H9 (cell line): ENCODE measurements around the gene PANK2. TPM values are rescaled to one million over a fixed set of nuclear protein-coding genes. Genes with fewer than 3 reads are reported as not detected.
A peak's percentile ranks its signal among the peaks of the same experiment; 100 is the strongest.

Experiments
- DNase-seq: peaks from one replicate; pipeline ENCODE4 v3.0.0-alpha.2; 2017
- H2AFZ ChIP-seq: one replicate; pipeline ENCODE4 v1.6.1; 2013; ENCODE audit warnings: mild to moderate bottlenecking, low read length, control low read depth, moderate library complexity
- H2AK5ac ChIP-seq: 2 replicates; pipeline ENCODE4 v1.6.1; 2013; ENCODE audit warnings: low read length, control low read depth, mixed read lengths; ENCODE audit not compliant: insufficient read length
- H2BK120ac ChIP-seq: one replicate; pipeline ENCODE4 v1.6.1; 2013; ENCODE audit warnings: low read depth, mild to moderate bottlenecking, low read length, control low read depth, inconsistent platforms; ENCODE audit not compliant: poor library complexity, severe bottlenecking
- H2BK12ac ChIP-seq: 2 replicates; pipeline ENCODE4 v1.6.1; 2013; ENCODE audit warnings: low read length, control low read depth, mixed read lengths, low read depth; ENCODE audit not compliant: insufficient read length
- H2BK15ac ChIP-seq: 2 replicates; pipeline ENCODE4 v1.6.1; 2013; ENCODE audit warnings: low read depth, low read length, control low read depth
- H2BK20ac ChIP-seq: one replicate; pipeline ENCODE4 v1.6.1; 2013; ENCODE audit warnings: low read depth, mild to moderate bottlenecking, low read length, control low read depth, inconsistent platforms; ENCODE audit not compliant: poor library complexity, severe bottlenecking
- H2BK5ac ChIP-seq: 2 replicates; pipeline ENCODE4 v1.6.1; 2013; ENCODE audit warnings: low read length, control low read depth, mixed read lengths; ENCODE audit not compliant: insufficient read length
- H3K14ac ChIP-seq: 2 replicates; pipeline ENCODE4 v1.6.1; 2013; ENCODE audit warnings: low read length, control low read depth; ENCODE audit not compliant: insufficient read depth
- H3K18ac ChIP-seq: 2 replicates; pipeline ENCODE4 v1.6.1; 2013; ENCODE audit warnings: low read depth, mild to moderate bottlenecking, mixed read lengths, low read length, control low read depth; ENCODE audit not compliant: insufficient read length
- H3K23ac ChIP-seq: 2 replicates; pipeline ENCODE4 v1.6.1; 2013; ENCODE audit warnings: low read length, control low read depth, mixed read lengths, low read depth; ENCODE audit not compliant: insufficient read length
- H3K23me2 ChIP-seq: 2 replicates; pipeline ENCODE4 v1.6.1; 2013; ENCODE audit warnings: low read depth, mild to moderate bottlenecking, mixed read lengths, low read length, control low read depth; ENCODE audit not compliant: insufficient read length, poor library complexity, severe bottlenecking
- H3K27ac ChIP-seq: 2 replicates; pipeline ENCODE4 v1.5.1; 2013; ENCODE audit warnings: low read length, control low read depth, mixed read lengths, low read depth; ENCODE audit not compliant: insufficient read length
- H3K27me3 ChIP-seq: 2 replicates; pipeline ENCODE4 v1.6.1; 2013; ENCODE audit warnings: low read length, control low read depth, inconsistent platforms; ENCODE audit not compliant: insufficient read depth
- H3K4ac ChIP-seq: 2 replicates; pipeline ENCODE4 v1.6.1; 2013; ENCODE audit warnings: low read depth, mild to moderate bottlenecking, control low read depth, inconsistent platforms, low read length, moderate library complexity
- H3K4me1 ChIP-seq: 2 replicates; pipeline ENCODE4 v1.6.1; 2013; ENCODE audit warnings: low read length, control low read depth, inconsistent platforms; ENCODE audit not compliant: insufficient read depth
- H3K4me2 ChIP-seq: 2 replicates; pipeline ENCODE4 v1.6.1; 2013; ENCODE audit warnings: low read length, control low read depth, mixed read lengths; ENCODE audit not compliant: insufficient read length, insufficient read depth
- H3K56ac ChIP-seq: 2 replicates; pipeline ENCODE4 v1.6.1; 2013; ENCODE audit warnings: low read depth, mild to moderate bottlenecking, mixed read lengths, low read length, control low read depth; ENCODE audit not compliant: insufficient read length
- H3K79me1 ChIP-seq: 2 replicates; pipeline ENCODE4 v1.6.1; 2013; ENCODE audit warnings: low read depth, mild to moderate bottlenecking, moderate library complexity, low read length, control low read depth, inconsistent platforms; ENCODE audit not compliant: insufficient read depth, poor library complexity, severe bottlenecking
- H3K79me2 ChIP-seq: 2 replicates; pipeline ENCODE4 v1.6.1; 2013; ENCODE audit warnings: low read length, control low read depth, inconsistent platforms; ENCODE audit not compliant: insufficient read depth
- H3K9ac ChIP-seq: 2 replicates; pipeline ENCODE4 v1.6.1; 2013; ENCODE audit warnings: low read length, control low read depth, mixed read lengths; ENCODE audit not compliant: insufficient read length; ENCODE audit errors: extremely low read depth
- H3K9me3 ChIP-seq: one replicate; pipeline ENCODE4 v1.6.1; 2013; ENCODE audit warnings: low read depth, low read length, inconsistent platforms; ENCODE audit not compliant: control insufficient read depth
- H3T11ph ChIP-seq: one replicate; pipeline ENCODE4 v1.6.1; 2013; ENCODE audit warnings: mild to moderate bottlenecking, low read length, control low read depth, inconsistent platforms
- H4K20me1 ChIP-seq: one replicate; pipeline ENCODE4 v1.6.1; 2013; ENCODE audit not compliant: control insufficient read depth, insufficient read length, insufficient read depth
- H4K5ac ChIP-seq: 2 replicates; pipeline ENCODE4 v1.6.1; 2013; ENCODE audit warnings: low read depth, mild to moderate bottlenecking, mixed read lengths, low read length, control low read depth; ENCODE audit not compliant: insufficient read length
- H4K8ac ChIP-seq: replicated peaks from 2 replicates; pipeline ENCODE4 v1.6.1; 2013; ENCODE audit warnings: low read length, control low read depth, mixed read lengths, low read depth; ENCODE audit not compliant: insufficient read length
- H4K91ac ChIP-seq: 2 replicates; pipeline ENCODE4 v1.6.1; 2013; ENCODE audit warnings: low read depth, mild to moderate bottlenecking, moderate library complexity, mixed read lengths, low read length, control low read depth; ENCODE audit not compliant: insufficient read length
- H3K27ac Mint-ChIP-seq, 3 experiments: 2 replicates in 2 of 3; 3 replicates in 1 of 3; pipeline ENCODE4 v1.8.0; 2020 to 2021; ENCODE audit warnings: mixed read lengths in 3 of 3, mild to moderate bottlenecking in 1 of 3, moderate library complexity in 1 of 3
- H3K27me3 Mint-ChIP-seq: 2 replicates; pipeline ENCODE4 v1.8.0; 2021; ENCODE audit warnings: low read depth, mild to moderate bottlenecking, moderate library complexity, mixed read lengths
- H3K36me3 Mint-ChIP-seq, 3 experiments: 2 replicates in 2 of 3; 3 replicates in 1 of 3; pipeline ENCODE4 v1.8.0; 2020 to 2021; ENCODE audit warnings: low read depth in 3 of 3, mixed read lengths in 3 of 3; ENCODE audit not compliant: insufficient read depth in 1 of 3
- H3K4me1 Mint-ChIP-seq, 2 experiments: 2 replicates each; pipeline ENCODE4 v1.8.0; 2020; ENCODE audit warnings: mixed read lengths in 2 of 2
- H3K4me3 Mint-ChIP-seq, 2 experiments: 2 replicates in 1 of 2; 3 replicates in 1 of 2; pipeline ENCODE4 v1.8.0; 2020 to 2021; ENCODE audit warnings: mild to moderate bottlenecking in 2 of 2, mixed read lengths in 2 of 2, moderate library complexity in 1 of 2
- H3K9me3 Mint-ChIP-seq, 2 experiments: 2 replicates in 1 of 2; 3 replicates in 1 of 2; pipeline ENCODE4 v1.8.0; 2020; ENCODE audit warnings: mild to moderate bottlenecking in 2 of 2, mixed read lengths in 2 of 2, moderate library complexity in 1 of 2
- WGBS: extraction: QIAGEN DNeasy Blood & Tissue Kit; methylation state at CpG from one replicate; pipeline ENCODE4 v1.1.7; 2013; ENCODE audit warnings: missing lambda C conversion rate, low lambda C conversion rate, mixed read lengths; ENCODE audit not compliant: insufficient read length; ENCODE audit errors: extremely low coverage; 5-methylcytosine and 5-hydroxymethylcytosine counted together
- total RNA-seq: library from RNA; stranded (reverse); gene quantifications from 2 replicates; pipeline ENCODE4 v1.2.1, GENCODE V29; 2021
- TF ChIP-seq, protein P1 (sequence below): fragments of 200-600 bp; sonication (generic); conservative IDR thresholded peaks from 3 replicates; pipeline ENCODE4 v1.8.0; 2021; ENCODE audit warnings: antibody characterized with exemption, mild to moderate bottlenecking

PANK2 gene
- total RNA-seq, 1 experiment from 2014 or later = 65.4 TPM

DNA sequence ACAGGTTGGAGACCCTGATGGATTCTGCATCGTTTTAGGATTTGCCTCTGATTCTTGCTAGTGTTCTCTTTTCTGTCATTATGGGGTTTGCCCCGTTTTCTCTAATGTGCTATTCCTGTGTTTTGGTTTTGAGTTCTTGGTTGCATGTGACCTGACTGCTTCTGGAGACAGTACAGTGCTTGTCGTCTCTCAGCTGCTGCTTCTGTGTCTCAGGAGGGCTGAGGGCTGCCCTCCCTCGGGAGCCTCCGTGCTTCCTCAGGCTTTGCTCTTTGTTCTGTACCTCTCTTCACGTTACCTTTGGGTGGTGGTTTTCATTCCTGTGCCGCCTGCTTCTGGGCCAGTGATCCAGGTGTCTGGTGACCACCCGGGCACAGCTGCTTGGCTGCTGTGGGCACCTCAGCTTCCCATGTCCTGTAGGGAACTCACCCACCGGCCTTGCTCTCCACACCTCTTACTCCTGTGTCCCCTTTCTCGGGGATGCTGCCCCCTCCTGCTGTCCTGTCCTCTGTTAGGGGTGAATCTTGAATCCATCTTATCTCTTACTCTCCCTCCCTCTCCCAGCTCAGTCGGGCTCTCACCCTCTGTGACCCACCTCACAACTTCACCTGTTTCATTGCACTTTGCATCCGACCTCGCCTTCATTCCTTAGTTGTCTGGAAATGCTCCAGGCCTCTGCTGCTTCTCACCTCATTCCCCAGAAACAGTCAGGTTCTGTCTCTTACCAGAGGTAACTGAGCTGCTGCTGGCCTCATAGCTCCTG, 33.2 kb downstream of the PANK2 start:
- H3K9ac ChIP-seq = no peak overlapping the region
- H4K5ac ChIP-seq = no peak overlapping the region
- peaks cover 5% of the 10 kb centered on the region for H4K20me1 ChIP-seq
- H3K23ac ChIP-seq = no peak overlapping the region
- no peak overlapping the region for H3K14ac ChIP-seq
- TF ChIP-seq, protein P1, sequence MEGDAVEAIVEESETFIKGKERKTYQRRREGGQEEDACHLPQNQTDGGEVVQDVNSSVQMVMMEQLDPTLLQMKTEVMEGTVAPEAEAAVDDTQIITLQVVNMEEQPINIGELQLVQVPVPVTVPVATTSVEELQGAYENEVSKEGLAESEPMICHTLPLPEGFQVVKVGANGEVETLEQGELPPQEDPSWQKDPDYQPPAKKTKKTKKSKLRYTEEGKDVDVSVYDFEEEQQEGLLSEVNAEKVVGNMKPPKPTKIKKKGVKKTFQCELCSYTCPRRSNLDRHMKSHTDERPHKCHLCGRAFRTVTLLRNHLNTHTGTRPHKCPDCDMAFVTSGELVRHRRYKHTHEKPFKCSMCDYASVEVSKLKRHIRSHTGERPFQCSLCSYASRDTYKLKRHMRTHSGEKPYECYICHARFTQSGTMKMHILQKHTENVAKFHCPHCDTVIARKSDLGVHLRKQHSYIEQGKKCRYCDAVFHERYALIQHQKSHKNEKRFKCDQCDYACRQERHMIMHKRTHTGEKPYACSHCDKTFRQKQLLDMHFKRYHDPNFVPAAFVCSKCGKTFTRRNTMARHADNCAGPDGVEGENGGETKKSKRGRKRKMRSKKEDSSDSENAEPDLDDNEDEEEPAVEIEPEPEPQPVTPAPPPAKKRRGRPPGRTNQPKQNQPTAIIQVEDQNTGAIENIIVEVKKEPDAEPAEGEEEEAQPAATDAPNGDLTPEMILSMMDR = no peak
- no peak overlapping the region for H2BK12ac ChIP-seq
- no peak overlapping the region for H2BK120ac ChIP-seq
- no peak overlapping the region for H2AK5ac ChIP-seq
- H3K23me2 ChIP-seq = no peaks in the 10 kb centered on the region
- no peak overlapping the region for H2AFZ ChIP-seq
- H3K79me2 ChIP-seq = no peaks in the 10 kb centered on the region
- H3T11ph ChIP-seq = no peak overlapping the region
- Mint-ChIP-seq H3K27ac (peak overlapping the region; percentile 6 to 92 (median 79); a peak in 6 of 7 replicates), H3K4me3 (no peak overlapping the region), H3K9me3 (no peaks in the 10 kb centered on the region; a peak in 1 of 5 replicates), H3K4me1 (peaks cover 28 to 33% of the 10 kb centered on the region in 2 experiments), H3K27me3 (peaks cover 4% of the 10 kb centered on the region; the same call in 1 of the 2 replicates), H3K36me3 (peaks cover 34 to 74% (median 64%) of the 10 kb centered on the region in 3 experiments)
- no peaks in the 10 kb centered on the region for H3K9me3 ChIP-seq
- no CpG with 5 or more reads among the region's 13 CpGs for whole genome bisulfite sequencing
- H2BK15ac ChIP-seq = no peak overlapping the region
- H3K4me2 ChIP-seq = no peak overlapping the region
- H2BK20ac ChIP-seq = no peak overlapping the region
- no peak overlapping the region for H2BK5ac ChIP-seq
- H3K18ac ChIP-seq = no peak overlapping the region
- peaks cover 4% of the 10 kb centered on the region for H3K79me1 ChIP-seq
- no peak overlapping the region for H3K27ac ChIP-seq
- no peak overlapping the region for H4K8ac ChIP-seq
- no peak overlapping the region for H3K56ac ChIP-seq
- H3K4me1 ChIP-seq = peaks cover 6% of the 10 kb centered on the region; the same call in 1 of the 2 replicates
- H3K4ac ChIP-seq = no peak overlapping the region
- no peak overlapping the region for H4K91ac ChIP-seq
- no peak for DNase-seq
- H3K27me3 ChIP-seq = no peaks in the 10 kb centered on the region
